SK-N-SH (cell line): ENCODE results near the gene TANGO6. TPM values are rescaled to one million over a fixed set of nuclear protein-coding genes. Genes with fewer than 3 reads are reported as not detected.

ENCODE experiments used
- CTCF ChIA-PET: fragments of 300-600, 350-600 bp; formaldehyde crosslinking; extraction: SDS; loops from one replicate; lab custom pipeline; 2021; lab: Yijun Ruan, JAX
- POLR2A ChIA-PET: fragments of 350-600 bp; sonication (Branson Sonifier 250); formaldehyde crosslinking; extraction: SDS; loops from one replicate; lab custom pipeline; 2020; ENCODE audit warnings: antibody characterized with exemption, inconsistent platforms; lab: Yijun Ruan, JAX
- DNase-seq: peaks from one replicate; pipeline ENCODE4 v3.0.0; 2012
- H2AFZ ChIP-seq: fragments of 200-600 bp; sonication (generic); 2 replicates; pipeline ENCODE4 v1.8.1; 2016; ENCODE audit warnings: antibody characterized with exemption, mild to moderate bottlenecking, low read depth
- H3F3A ChIP-seq: fragments of 200-600 bp; sonication (generic); replicated peaks from 2 replicates; pipeline ENCODE3; 2016; ENCODE audit warnings: antibody characterized with exemption, mild to moderate bottlenecking; ENCODE audit not compliant: insufficient read depth
- H3K27ac ChIP-seq, 2 experiments: fragments of 200-500 bp in 1 of 2; fragments of 200-600 bp in 1 of 2; sonication (Bioruptor generic) in 1 of 2; sonication (generic), shearing (Covaris generic) in 1 of 2; 2 replicates each; pipeline versions ENCODE4 v1.5.1 to v1.6.1; 2014 to 2016; ENCODE audit warnings: low read depth in 2 of 2, inconsistent platforms in 1 of 2, low read length in 1 of 2, mild to moderate bottlenecking in 1 of 2, mixed read lengths in 1 of 2
- H3K27me3 ChIP-seq: fragments of 200-600 bp; sonication (generic), shearing (Covaris generic); 2 replicates; pipeline ENCODE4 v1.6.1; 2016; ENCODE audit warnings: mixed run types; ENCODE audit not compliant: insufficient read depth
- H3K36me3 ChIP-seq, 2 experiments: fragments of 200-500 bp in 1 of 2; fragments of 200-600 bp in 1 of 2; sonication (Bioruptor generic) in 1 of 2; sonication (generic) in 1 of 2; replicated peaks in 1 of 2; 2 replicates each; pipeline versions ENCODE3 to v1.5.1; 2014 to 2016; ENCODE audit warnings: low read length in 1 of 2, mild to moderate bottlenecking in 1 of 2; ENCODE audit not compliant: insufficient read depth in 2 of 2, control insufficient read depth in 1 of 2
- H3K4me1 ChIP-seq, 2 experiments: fragments of 200-500 bp in 1 of 2; fragments of 200-600 bp in 1 of 2; sonication (Bioruptor generic) in 1 of 2; sonication (generic), shearing (Covaris generic) in 1 of 2; 2 replicates each; pipeline versions ENCODE4 v1.5.1 to v1.6.1; 2014 to 2016; ENCODE audit warnings: low read depth in 1 of 2, low read length in 1 of 2, mixed run types in 1 of 2; ENCODE audit not compliant: insufficient read depth in 2 of 2, control insufficient read depth in 1 of 2
- H3K4me2 ChIP-seq: fragments of 200-600 bp; sonication (generic), shearing (Covaris generic); 2 replicates; pipeline ENCODE4 v1.6.1; 2017; ENCODE audit warnings: mixed run types
- H3K4me3 ChIP-seq, 2 experiments: fragments of 200-500 bp in 1 of 2; fragments of 200-600 bp in 1 of 2; sonication (Bioruptor generic) in 1 of 2; sonication (generic), shearing (Covaris generic) in 1 of 2; 2 replicates each; pipeline versions ENCODE4 v1.5.1 to v1.8.1; 2014 to 2016; ENCODE audit warnings: low read depth in 2 of 2, inconsistent platforms in 1 of 2, low read length in 1 of 2, mild to moderate bottlenecking in 1 of 2, mixed read lengths in 1 of 2, moderate library complexity in 1 of 2
- H3K79me2 ChIP-seq: fragments of 200-600 bp; sonication (generic); 2 replicates; pipeline ENCODE4 v1.8.1; 2017; ENCODE audit warnings: mild to moderate bottlenecking; ENCODE audit not compliant: insufficient read depth
- H3K9ac ChIP-seq: fragments of 200-600 bp; sonication (generic); 2 replicates; pipeline ENCODE4 v1.6.1; 2017; ENCODE audit warnings: mixed run types
- H3K9me2 ChIP-seq: fragments of 200-600 bp; sonication (generic); 2 replicates; pipeline ENCODE4 v1.6.1; 2017; ENCODE audit warnings: mixed run types
- H3K9me3 ChIP-seq: fragments of 200-600 bp; sonication (generic); 2 replicates; pipeline ENCODE4 v1.6.1; 2017; ENCODE audit warnings: mixed run types, mild to moderate bottlenecking, moderate library complexity
- H4K20me1 ChIP-seq: fragments of 200-600 bp; sonication (generic); 2 replicates; pipeline ENCODE4 v1.6.1; 2017; ENCODE audit warnings: mild to moderate bottlenecking, mixed run types; ENCODE audit not compliant: insufficient read depth
- ELF1 ChIP-seq: IDR thresholded peaks from 2 replicates; pipeline ENCODE4 v1.4.0; 2012
- EZH2phosphoT487 ChIP-seq: fragments of 200-600 bp; sonication (generic); IDR thresholded peaks from 2 replicates; pipeline ENCODE4 v1.6.1; 2017; ENCODE audit warnings: low read depth, mixed run types, mild to moderate bottlenecking, antibody characterized with exemption, moderate library complexity, borderline replicate concordance
- FOXJ3 ChIP-seq: sonication (generic); formaldehyde crosslinking; IDR thresholded peaks from 2 replicates; pipeline ENCODE4 v1.5.1; 2020; ENCODE audit warnings: mild to moderate bottlenecking, missing genetic modification reagents
- GABPA ChIP-seq: IDR thresholded peaks from 2 replicates; pipeline ENCODE4 v1.4.0; 2012; ENCODE audit warnings: low read depth, mild to moderate bottlenecking
- GATA2 ChIP-seq: sonication (generic); formaldehyde crosslinking; IDR thresholded peaks from 2 replicates; pipeline ENCODE4 v1.5.0; 2020; ENCODE audit warnings: mild to moderate bottlenecking, missing genetic modification reagents
- JUND ChIP-seq: IDR thresholded peaks from 2 replicates; pipeline ENCODE4 v1.4.0; 2012
- MAX ChIP-seq: IDR thresholded peaks from 2 replicates; pipeline ENCODE4 v1.4.0; 2012; ENCODE audit warnings: low read depth
- MXI1 ChIP-seq: IDR thresholded peaks from 2 replicates; pipeline ENCODE4 v1.6.1; 2012; ENCODE audit warnings: mild to moderate bottlenecking, low read depth, low read length, improper control_type of control experiment
- NFIC ChIP-seq: IDR thresholded peaks from 2 replicates; pipeline ENCODE4 v1.4.0; 2012; ENCODE audit warnings: borderline replicate concordance
- PBX3 ChIP-seq: IDR thresholded peaks from 2 replicates; pipeline ENCODE4; 2012
- POLR2AphosphoS5 ChIP-seq: IDR thresholded peaks from 2 replicates; pipeline ENCODE4 v1.6.1; 2012; ENCODE audit warnings: low read depth, low read length
- RAD21 ChIP-seq: IDR thresholded peaks from 2 replicates; pipeline ENCODE4 v1.6.1; 2012; ENCODE audit warnings: mild to moderate bottlenecking, low read length
- RCOR1 ChIP-seq: fragments of 150-350 bp; IDR thresholded peaks from 2 replicates; pipeline ENCODE4 v1.6.1; 2017; ENCODE audit warnings: antibody characterized with exemption, low read length
- RFX5 ChIP-seq: IDR thresholded peaks from 2 replicates; pipeline ENCODE4 v1.6.1; 2012; ENCODE audit warnings: mild to moderate bottlenecking, improper control_type of control experiment, low read length
- RXRA ChIP-seq: IDR thresholded peaks from 2 replicates; pipeline ENCODE4 v1.4.0; 2012; ENCODE audit warnings: low read depth, mild to moderate bottlenecking, borderline replicate concordance
- SIN3A ChIP-seq: IDR thresholded peaks from 2 replicates; pipeline ENCODE4 v1.6.1; 2012; ENCODE audit warnings: low read depth, mild to moderate bottlenecking, low read length, moderate library complexity, borderline replicate concordance
- TAF1 ChIP-seq: IDR thresholded peaks from 2 replicates; pipeline ENCODE4 v1.6.1; 2012; ENCODE audit warnings: low read depth, mild to moderate bottlenecking, low read length, moderate library complexity, borderline replicate concordance
- TCF12 ChIP-seq: IDR thresholded peaks from 2 replicates; pipeline ENCODE4 v1.4.0; 2012
- USF1 ChIP-seq: IDR thresholded peaks from 2 replicates; pipeline ENCODE4 v1.4.0; 2012; ENCODE audit warnings: low read depth, borderline replicate concordance
- YY1 ChIP-seq: IDR thresholded peaks from 2 replicates; pipeline ENCODE4 v1.4.0; 2012; ENCODE audit warnings: low read depth, mild to moderate bottlenecking
- WGBS: methylation state at CpG from one replicate; pipeline ENCODE4 v1.1.6; 2017; ENCODE audit warnings: low lambda C conversion rate; 5-methylcytosine and 5-hydroxymethylcytosine counted together
- polyA plus RNA-seq, 3 experiments: library from polyadenylated mRNA; depleted of rRNA; stranded (reverse); fragments of >200 nt; gene quantifications; 2 replicates each; pipeline ENCODE4 v1.2.3, GENCODE V29; 2012
- TF ChIP-seq, protein P1 (sequence below): IDR thresholded peaks from 2 replicates; pipeline ENCODE4 v1.4.0; 2012; ENCODE audit warnings: low read depth, borderline replicate concordance
- TF ChIP-seq, protein P2 (sequence below): fragments of 150-350 bp; IDR thresholded peaks from 2 replicates; pipeline ENCODE4 v1.6.1; 2016; ENCODE audit warnings: mild to moderate bottlenecking, low read depth, low read length
- TF ChIP-seq, protein P3 (sequence below): fragments of 150-350 bp; IDR thresholded peaks from 2 replicates; pipeline ENCODE4 v1.6.1; 2017; ENCODE audit warnings: antibody characterized with exemption, low read length, low read depth, borderline replicate concordance
- TF ChIP-seq, protein P4 (sequence below): IDR thresholded peaks from 2 replicates; pipeline ENCODE4 v1.6.1; 2012; ENCODE audit warnings: mild to moderate bottlenecking, low read depth, low read length, moderate library complexity

Gene TANGO6
- polyA plus RNA-seq, 1 of the 3 experiments (the other 2 are of a cell fraction), result 5.5 TPM

DNA sequence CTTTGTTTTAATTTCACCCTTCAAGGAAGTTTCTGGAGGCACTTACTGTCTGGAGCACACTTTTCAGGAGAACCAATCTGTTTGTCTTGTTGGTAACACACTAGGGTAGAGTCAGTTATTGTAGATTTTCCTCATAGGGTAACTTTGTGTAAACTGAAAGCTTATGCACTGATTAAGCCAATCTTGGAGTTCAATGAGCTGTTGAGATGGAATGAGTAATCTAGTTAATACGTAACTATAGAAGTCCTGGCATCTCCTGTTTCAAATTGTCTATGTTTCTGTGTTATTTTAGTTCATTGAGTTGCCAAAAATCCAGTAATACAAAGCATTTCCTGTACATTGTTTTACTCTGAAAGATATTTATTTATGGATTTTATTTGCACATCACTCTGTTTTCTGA is 150.6 kb downstream of the TANGO6 start (continued):
- TF ChIP-seq NFIC (peak; percentile 81; the same call in 1 of the 2 replicates), JUND (peak; percentile 65), EZH2phosphoT487 (no peak), TCF12 (peak; percentile 70)
- TF ChIP-seq, protein P1, sequence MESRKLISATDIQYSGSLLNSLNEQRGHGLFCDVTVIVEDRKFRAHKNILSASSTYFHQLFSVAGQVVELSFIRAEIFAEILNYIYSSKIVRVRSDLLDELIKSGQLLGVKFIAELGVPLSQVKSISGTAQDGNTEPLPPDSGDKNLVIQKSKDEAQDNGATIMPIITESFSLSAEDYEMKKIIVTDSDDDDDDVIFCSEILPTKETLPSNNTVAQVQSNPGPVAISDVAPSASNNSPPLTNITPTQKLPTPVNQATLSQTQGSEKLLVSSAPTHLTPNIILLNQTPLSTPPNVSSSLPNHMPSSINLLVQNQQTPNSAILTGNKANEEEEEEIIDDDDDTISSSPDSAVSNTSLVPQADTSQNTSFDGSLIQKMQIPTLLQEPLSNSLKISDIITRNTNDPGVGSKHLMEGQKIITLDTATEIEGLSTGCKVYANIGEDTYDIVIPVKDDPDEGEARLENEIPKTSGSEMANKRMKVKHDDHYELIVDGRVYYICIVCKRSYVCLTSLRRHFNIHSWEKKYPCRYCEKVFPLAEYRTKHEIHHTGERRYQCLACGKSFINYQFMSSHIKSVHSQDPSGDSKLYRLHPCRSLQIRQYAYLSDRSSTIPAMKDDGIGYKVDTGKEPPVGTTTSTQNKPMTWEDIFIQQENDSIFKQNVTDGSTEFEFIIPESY, result no peak
- TF ChIP-seq, protein P2, sequence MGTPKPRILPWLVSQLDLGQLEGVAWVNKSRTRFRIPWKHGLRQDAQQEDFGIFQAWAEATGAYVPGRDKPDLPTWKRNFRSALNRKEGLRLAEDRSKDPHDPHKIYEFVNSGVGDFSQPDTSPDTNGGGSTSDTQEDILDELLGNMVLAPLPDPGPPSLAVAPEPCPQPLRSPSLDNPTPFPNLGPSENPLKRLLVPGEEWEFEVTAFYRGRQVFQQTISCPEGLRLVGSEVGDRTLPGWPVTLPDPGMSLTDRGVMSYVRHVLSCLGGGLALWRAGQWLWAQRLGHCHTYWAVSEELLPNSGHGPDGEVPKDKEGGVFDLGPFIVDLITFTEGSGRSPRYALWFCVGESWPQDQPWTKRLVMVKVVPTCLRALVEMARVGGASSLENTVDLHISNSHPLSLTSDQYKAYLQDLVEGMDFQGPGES, result no peak
- TF ChIP-seq, all 33 proteins: peak for 8

GRCh38 chr16:68994324-68994723 is 151.0 kb downstream of the TANGO6 start:
- peaks cover 2 to 40% of the 10 kb centered on the region in 2 experiments; a peak in 3 of 4 replicates for H3K4me1 ChIP-seq
- H2AFZ ChIP-seq, result no peak overlapping the region
- no peak for DNase-seq
- H3K9ac ChIP-seq, result peak overlapping the region; percentile 56; the same call in 1 of the 2 replicates
- 75% methylated on average over 1 of the region's 1 CpG for WGBS
- peak overlapping the region; percentile 48 to 91; a peak in 3 of 4 replicates for H3K27ac ChIP-seq
- no peaks in the 10 kb centered on the region for H3K36me3 ChIP-seq
- ChIA-PET CTCF (interaction anchor here (1.2 to 1.8 kb wide), 2 partner anchors 10 to 129 kb away, joined by 4 to 5 read pairs; no protein-coding TSS in a partner anchor), POLR2A (no interaction called here)
- peaks cover 35% of the 10 kb centered on the region for H3F3A ChIP-seq
- H3K4me3 ChIP-seq, result peak overlapping the region in 1 of 2 experiments; percentile 28; a peak in 1 of 4 replicates
- no peaks in the 10 kb centered on the region for H3K79me2 ChIP-seq
- no peaks in the 10 kb centered on the region for H4K20me1 ChIP-seq
- TF ChIP-seq RAD21 (no peak), USF1 (no peak), YY1 (no peak), ELF1 (no peak), NFIC (no peak), MXI1 (no peak), SIN3A (no peak), RXRA (no peak), TAF1 (no peak), POLR2AphosphoS5 (no peak), GATA2 (CRISPR knock-in tag) (no peak), FOXJ3 (CRISPR knock-in tag) (no peak), MAX (no peak), PBX3 (no peak), GABPA (no peak), RFX5 (no peak), RCOR1 (no peak)
- TF ChIP-seq, protein P3, sequence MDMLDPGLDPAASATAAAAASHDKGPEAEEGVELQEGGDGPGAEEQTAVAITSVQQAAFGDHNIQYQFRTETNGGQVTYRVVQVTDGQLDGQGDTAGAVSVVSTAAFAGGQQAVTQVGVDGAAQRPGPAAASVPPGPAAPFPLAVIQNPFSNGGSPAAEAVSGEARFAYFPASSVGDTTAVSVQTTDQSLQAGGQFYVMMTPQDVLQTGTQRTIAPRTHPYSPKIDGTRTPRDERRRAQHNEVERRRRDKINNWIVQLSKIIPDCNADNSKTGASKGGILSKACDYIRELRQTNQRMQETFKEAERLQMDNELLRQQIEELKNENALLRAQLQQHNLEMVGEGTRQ, result no peak
- TF ChIP-seq, protein P4, sequence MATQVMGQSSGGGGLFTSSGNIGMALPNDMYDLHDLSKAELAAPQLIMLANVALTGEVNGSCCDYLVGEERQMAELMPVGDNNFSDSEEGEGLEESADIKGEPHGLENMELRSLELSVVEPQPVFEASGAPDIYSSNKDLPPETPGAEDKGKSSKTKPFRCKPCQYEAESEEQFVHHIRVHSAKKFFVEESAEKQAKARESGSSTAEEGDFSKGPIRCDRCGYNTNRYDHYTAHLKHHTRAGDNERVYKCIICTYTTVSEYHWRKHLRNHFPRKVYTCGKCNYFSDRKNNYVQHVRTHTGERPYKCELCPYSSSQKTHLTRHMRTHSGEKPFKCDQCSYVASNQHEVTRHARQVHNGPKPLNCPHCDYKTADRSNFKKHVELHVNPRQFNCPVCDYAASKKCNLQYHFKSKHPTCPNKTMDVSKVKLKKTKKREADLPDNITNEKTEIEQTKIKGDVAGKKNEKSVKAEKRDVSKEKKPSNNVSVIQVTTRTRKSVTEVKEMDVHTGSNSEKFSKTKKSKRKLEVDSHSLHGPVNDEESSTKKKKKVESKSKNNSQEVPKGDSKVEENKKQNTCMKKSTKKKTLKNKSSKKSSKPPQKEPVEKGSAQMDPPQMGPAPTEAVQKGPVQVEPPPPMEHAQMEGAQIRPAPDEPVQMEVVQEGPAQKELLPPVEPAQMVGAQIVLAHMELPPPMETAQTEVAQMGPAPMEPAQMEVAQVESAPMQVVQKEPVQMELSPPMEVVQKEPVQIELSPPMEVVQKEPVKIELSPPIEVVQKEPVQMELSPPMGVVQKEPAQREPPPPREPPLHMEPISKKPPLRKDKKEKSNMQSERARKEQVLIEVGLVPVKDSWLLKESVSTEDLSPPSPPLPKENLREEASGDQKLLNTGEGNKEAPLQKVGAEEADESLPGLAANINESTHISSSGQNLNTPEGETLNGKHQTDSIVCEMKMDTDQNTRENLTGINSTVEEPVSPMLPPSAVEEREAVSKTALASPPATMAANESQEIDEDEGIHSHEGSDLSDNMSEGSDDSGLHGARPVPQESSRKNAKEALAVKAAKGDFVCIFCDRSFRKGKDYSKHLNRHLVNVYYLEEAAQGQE, result no peak
- TF ChIP-seq, all 33 proteins: peak for 0
- H3K9me3 ChIP-seq, result no peaks in the 10 kb centered on the region
- H3K27me3 ChIP-seq, result no peaks in the 10 kb centered on the region
- peak overlapping the region; percentile 67 for H3K4me2 ChIP-seq
- H3K9me2 ChIP-seq, result no peaks in the 10 kb centered on the region
